Spinal cord (tissue), 10 donors: Measurements from ENCODE around the gene CTBP2. TPM values are rescaled to one million over a fixed set of nuclear protein-coding genes. Genes with fewer than 3 reads are reported as not detected.
A peak's percentile ranks its signal among the peaks of the same experiment; 100 is the strongest.

Experiments
- DNase-seq, 6 donors: peaks; one replicate each; pipeline versions ENCODE4 v3.0.0 to v3.0.0-alpha.2; 2013 to 2015; ENCODE audit warnings: low spot score in 6 of 6, low read depth in 4 of 6
- H3K27ac ChIP-seq: one replicate; pipeline ENCODE4 v1.5.1; 2013; ENCODE audit warnings: low read depth, low read length, control low read depth
- H3K27me3 ChIP-seq: one replicate; pipeline ENCODE4 v1.6.1; 2013; ENCODE audit warnings: low read length; ENCODE audit not compliant: control insufficient read depth, insufficient read depth
- H3K36me3 ChIP-seq: one replicate; pipeline ENCODE4 v1.6.1; 2013; ENCODE audit warnings: low read length; ENCODE audit not compliant: control insufficient read depth, insufficient read depth
- H3K4me1 ChIP-seq: one replicate; pipeline ENCODE4 v1.6.1; 2013; ENCODE audit warnings: low read length; ENCODE audit not compliant: control insufficient read depth, insufficient read depth
- H3K4me3 ChIP-seq: one replicate; pipeline ENCODE4 v1.5.1; 2013; ENCODE audit warnings: low read depth, low read length, control low read depth
- H3K9me3 ChIP-seq: one replicate; pipeline ENCODE4 v1.6.1; 2013; ENCODE audit warnings: low read length; ENCODE audit not compliant: control insufficient read depth, insufficient read depth
- WGBS: methylation state at CpG from one replicate; pipeline ENCODE4 v1.1.5; 2013; ENCODE audit warnings: missing lambda C conversion rate; ENCODE audit not compliant: insufficient coverage; 5-methylcytosine and 5-hydroxymethylcytosine counted together
- long read RNA-seq, 4 donors: transcript quantifications; one replicate each; lab custom pipeline, GENCODE V29; 2026
- polyA plus RNA-seq, 2 donors: library from polyadenylated mRNA; unstranded; fragments of 120-200 nt; gene quantifications; one replicate each; pipeline ENCODE4 v1.2.1, GENCODE V29; 2013; ENCODE audit not compliant: insufficient read length in 2 of 2
- total RNA-seq, 2 donors: library from RNA; depleted of rRNA in 1 of 2; stranded (reverse); fragments of 120-200 nt in 1 of 2; fragments of >200 nt in 1 of 2; gene quantifications; one replicate each; pipeline versions ENCODE4 v1.2.3 to v1.2.4, GENCODE V29; 2013 to 2014
- donor health status: healthy.

Gene CTBP2
- total RNA-seq, result 10 to 100 TPM; 44.2 to 79.6 TPM
- polyA plus RNA-seq, result 10 to 100 TPM; 88.1 to 96.2 TPM
- long read RNA-seq, donor 1, full-length matches to known transcripts, result 12 of 60 reads
- long read RNA-seq, donor 1, partial matches to known transcripts, result 41 of 60 reads
- long read RNA-seq, donor 1, other reads (novel, unspliced or antisense), result 7 of 60 reads
- long read RNA-seq, donor 2, full-length matches to known transcripts, result 8 of 8 reads
- long read RNA-seq, donor 2, partial matches to known transcripts, result 0 of 8 reads
- long read RNA-seq, donor 2, other reads (novel, unspliced or antisense), result 0 of 8 reads
- long read RNA-seq, donor 3, full-length matches to known transcripts, result 5 of 5 reads
- long read RNA-seq, donor 3, partial matches to known transcripts, result 0 of 5 reads
- long read RNA-seq, donor 3, other reads (novel, unspliced or antisense), result 0 of 5 reads
- long read RNA-seq, donor 4, full-length matches to known transcripts, result 12 of 12 reads
- long read RNA-seq, donor 4, partial matches to known transcripts, result 0 of 12 reads
- long read RNA-seq, donor 4, other reads (novel, unspliced or antisense), result 0 of 12 reads

- H3K27me3 ChIP-seq, result no peaks in the 10 kb centered on the region
- peaks cover 14% of the 10 kb centered on the region for H3K4me1 ChIP-seq
- WGBS, result under 1% methylated on average over 61 of the region's 103 CpGs
- H3K36me3 ChIP-seq, result no peaks in the 10 kb centered on the region
- H3K9me3 ChIP-seq, result no peaks in the 10 kb centered on the region
- H3K4me3 ChIP-seq, result peak within 1 kb of the TSS; percentile 65
- peak in 3 of 6 donors; percentile 40 to 86 (median 85) for DNase-seq
- peak within 1 kb of the TSS; percentile 92 for H3K27ac ChIP-seq
Observed at GRCh38 chr10:125159932-125160855, at the start of gene CTBP2. Gene CTBP2, minus strand, starts transcription at chr10:125160563.

GRCh38 chr10:125209591-125210355, 49.4 kb upstream of the CTBP2 start:
- 28% methylated on average over 5 of the region's 10 CpGs for WGBS

GRCh38 chr10:125208854-125209565, 48.6 kb upstream of the CTBP2 start:
- Histone ChIP-seq H3K4me3 (no peak overlapping the region), H3K9me3 (no peaks in the 10 kb centered on the region), H3K36me3 (no peaks in the 10 kb centered on the region), H3K27me3 (no peaks in the 10 kb centered on the region), H3K4me1 (peaks cover 23% of the 10 kb centered on the region), H3K27ac (peak overlapping the region; percentile 22)
- 73% methylated on average over 17 of the region's 23 CpGs for WGBS
- DNase-seq, result peak in 1 of 6 donors; percentile 24

More at GRCh38 chr10:125209591-125210355, 49.4 kb upstream of the CTBP2 start:
- H3K27me3 ChIP-seq, result no peaks in the 10 kb centered on the region
- peaks cover 24% of the 10 kb centered on the region for H3K4me1 ChIP-seq
- no peaks in the 10 kb centered on the region for H3K9me3 ChIP-seq
- peak in 4 of 6 donors; percentile 57 to 81 (median 68) for DNase-seq
- H3K27ac ChIP-seq, result peak overlapping the region; percentile 22
- H3K4me3 ChIP-seq, result no peak overlapping the region
- H3K36me3 ChIP-seq, result no peaks in the 10 kb centered on the region

GRCh38 chr10:125206623-125207022, 46.3 kb upstream of the CTBP2 start:
- Histone ChIP-seq H3K9me3 (no peaks in the 10 kb centered on the region), H3K4me1 (peaks cover 19% of the 10 kb centered on the region), H3K36me3 (no peaks in the 10 kb centered on the region), H3K27me3 (no peaks in the 10 kb centered on the region), H3K27ac (no peak overlapping the region), H3K4me3 (no peak overlapping the region)
- no peak for DNase-seq
- WGBS, result 100% methylated on average over 3 of the region's 5 CpGs

GRCh38 chr10:125205431-125205830, 45.1 kb upstream of the CTBP2 start:
- H3K36me3 ChIP-seq, result no peaks in the 10 kb centered on the region
- no peak overlapping the region for H3K27ac ChIP-seq
- no peak overlapping the region for H3K4me3 ChIP-seq
- WGBS, result 95% methylated on average over 2 of the region's 2 CpGs
- H3K27me3 ChIP-seq, result no peaks in the 10 kb centered on the region
- H3K9me3 ChIP-seq, result no peaks in the 10 kb centered on the region
- H3K4me1 ChIP-seq, result peaks cover 17% of the 10 kb centered on the region
- no peak for DNase-seq

GRCh38 chr10:125204400-125204799, 44.0 kb upstream of the CTBP2 start:
- peaks cover 10% of the 10 kb centered on the region for H3K4me1 ChIP-seq
- DNase-seq, result no peak
- WGBS, result 100% methylated on average over 3 of the region's 5 CpGs
- H3K27me3 ChIP-seq, result no peaks in the 10 kb centered on the region
- no peak overlapping the region for H3K27ac ChIP-seq
- H3K9me3 ChIP-seq, result no peaks in the 10 kb centered on the region
- no peak overlapping the region for H3K4me3 ChIP-seq
- H3K36me3 ChIP-seq, result no peaks in the 10 kb centered on the region

GRCh38 chr10:125203186-125203800, 42.9 kb upstream of the CTBP2 start:
- H3K36me3 ChIP-seq, result no peaks in the 10 kb centered on the region
- H3K9me3 ChIP-seq, result no peaks in the 10 kb centered on the region
- H3K27me3 ChIP-seq, result no peaks in the 10 kb centered on the region
- H3K4me1 ChIP-seq, result peaks cover 3% of the 10 kb centered on the region
- no peak overlapping the region for H3K27ac ChIP-seq
- no peak overlapping the region for H3K4me3 ChIP-seq
- WGBS, result 96% methylated on average over 7 of the region's 10 CpGs
- DNase-seq, result no peak

GRCh38 chr10:125201791-125202622, 41.6 kb upstream of the CTBP2 start:
- H3K27ac ChIP-seq, result no peak overlapping the region
- 90% methylated on average over 8 of the region's 10 CpGs for WGBS
- H3K9me3 ChIP-seq, result no peaks in the 10 kb centered on the region
- no peak for DNase-seq
- H3K4me3 ChIP-seq, result no peak overlapping the region
- no peaks in the 10 kb centered on the region for H3K36me3 ChIP-seq
- no peaks in the 10 kb centered on the region for H3K27me3 ChIP-seq
- H3K4me1 ChIP-seq, result peaks cover 3% of the 10 kb centered on the region
